Endothelial cell of umbilical vein (primary cell): ENCODE data around the gene DPF3.

Source experiments
- FOS ChIP-seq: IDR thresholded peaks from 2 replicates; pipeline ENCODE4 v1.6.1; 2011; ENCODE audit warnings: mild to moderate bottlenecking, low read length, moderate library complexity, borderline replicate concordance; ENCODE audit not compliant: insufficient read depth
- GATA2 ChIP-seq: IDR thresholded peaks from 2 replicates; pipeline ENCODE4 v1.7.0; 2011; ENCODE audit warnings: low read depth, mild to moderate bottlenecking, moderate library complexity, mixed read lengths, low read length; ENCODE audit not compliant: insufficient read length, insufficient read depth
- POLR2AphosphoS5 ChIP-seq: IDR thresholded peaks from 2 replicates; pipeline ENCODE4 v1.6.1; 2012; ENCODE audit warnings: low read depth, mild to moderate bottlenecking, control low read depth, low read length, moderate library complexity; ENCODE audit not compliant: insufficient read depth

- TF ChIP-seq FOS (peak; percentile 84), GATA2 (no peak), POLR2AphosphoS5 (peak; percentile 23)
These were observed 215.5 kb downstream of the DPF3 start for GRCh38 chr14:72678356-72678755.
